HG02884 (cell line): Measurements from ENCODE around the gene ADCK1.
"Not testable (repeated sequence)": the region's sequence is repeated elsewhere in the genome, so short reads cannot be mapped to it uniquely, and the experiment has no call there.

Experiments used
- ATAC-seq: cut with Tn5 transposase; IDR thresholded peaks from one replicate; pipeline ENCODE4 v1.9.1; 2021; ENCODE audit warnings: mild to moderate bottlenecking, moderate library complexity; ENCODE audit not compliant: unreplicated experiment

Gene ADCK1

DNA sequence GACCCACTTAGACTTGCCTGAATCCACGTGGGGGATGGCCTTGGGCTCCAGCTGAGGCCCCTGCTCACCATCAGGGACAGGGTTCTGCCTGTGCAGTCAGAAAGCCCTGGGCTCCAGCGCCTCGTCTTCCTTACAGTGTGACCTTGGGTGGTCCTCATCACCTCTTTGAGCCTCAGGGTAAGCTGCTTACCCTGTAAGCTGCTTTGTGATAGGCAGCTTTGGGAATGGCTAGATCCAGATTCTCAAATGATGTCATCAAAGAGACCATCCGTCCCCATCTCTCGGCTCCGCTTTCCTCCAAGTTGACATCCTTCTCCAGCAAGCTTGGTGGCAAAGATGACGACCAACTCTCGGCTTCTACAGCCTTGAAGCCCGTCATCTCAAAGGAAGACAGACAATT is 127.0 kb downstream of the ADCK1 start:
- ATAC-seq = no peak

DNA sequence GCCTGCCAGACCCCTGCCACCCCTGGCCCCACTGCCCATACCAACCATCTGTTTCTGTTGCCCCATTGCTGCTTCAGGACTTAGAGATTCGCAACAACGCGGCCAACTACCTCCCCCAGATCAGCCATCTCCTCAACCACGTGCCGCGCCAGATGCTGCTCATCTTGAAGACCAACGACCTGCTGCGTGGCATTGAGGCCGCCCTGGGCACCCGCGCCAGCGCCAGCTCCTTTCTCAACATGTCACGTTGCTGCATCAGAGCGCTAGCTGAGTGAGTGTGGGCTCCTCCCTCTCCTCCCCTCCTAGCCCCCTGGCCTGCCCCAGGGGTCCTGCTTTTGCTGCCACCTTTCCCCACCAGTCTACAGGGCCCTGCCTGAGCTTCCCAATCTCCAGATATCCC is 131.5 kb downstream of the ADCK1 start:
- no peak for ATAC-seq

DNA sequence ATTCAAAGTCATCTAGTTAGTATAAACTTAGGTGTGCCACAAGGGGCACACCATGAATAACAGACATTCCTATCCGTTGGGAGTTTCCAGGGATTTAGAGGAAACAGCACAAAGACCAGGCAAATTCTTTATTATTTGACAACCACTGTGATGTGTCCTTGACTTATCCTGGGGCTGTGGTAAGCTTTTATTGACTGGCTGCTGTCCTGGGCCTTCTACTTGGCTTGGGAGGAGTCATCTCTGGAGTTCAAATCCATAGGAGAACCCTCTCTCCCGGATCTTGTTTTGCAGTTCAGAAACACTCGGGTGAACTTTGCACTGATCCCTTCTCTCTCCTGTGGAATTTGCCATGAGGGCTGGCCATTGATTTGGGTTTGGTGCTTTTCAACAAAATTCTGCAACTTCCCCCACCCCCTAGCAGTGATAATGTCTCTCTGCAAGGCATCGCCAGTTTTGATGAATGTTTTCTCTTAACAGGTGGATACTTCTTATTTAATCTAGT is 136.3 kb downstream of the ADCK1 start:
- ATAC-seq = no peak

DNA sequence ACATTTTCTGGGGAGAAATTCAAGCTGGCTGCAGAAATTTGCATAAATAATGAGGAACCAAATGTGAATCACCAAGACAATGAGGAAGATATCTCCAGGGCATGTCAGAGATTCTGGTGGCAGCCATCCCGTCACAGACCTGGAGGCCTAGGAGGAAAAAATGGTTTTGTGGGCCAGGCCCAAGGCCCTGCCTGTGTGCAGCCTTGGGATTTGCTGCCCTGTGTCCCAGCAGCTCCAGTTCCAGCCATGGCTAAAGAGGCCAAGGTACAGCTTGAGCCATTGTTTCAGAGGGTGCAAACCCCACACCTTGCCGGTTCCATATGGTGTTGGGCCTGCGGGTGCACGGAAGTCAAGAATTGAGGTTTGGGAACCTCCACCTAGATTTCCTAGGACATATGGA is 147.5 kb downstream of the ADCK1 start:
- ATAC-seq = no peak

DNA sequence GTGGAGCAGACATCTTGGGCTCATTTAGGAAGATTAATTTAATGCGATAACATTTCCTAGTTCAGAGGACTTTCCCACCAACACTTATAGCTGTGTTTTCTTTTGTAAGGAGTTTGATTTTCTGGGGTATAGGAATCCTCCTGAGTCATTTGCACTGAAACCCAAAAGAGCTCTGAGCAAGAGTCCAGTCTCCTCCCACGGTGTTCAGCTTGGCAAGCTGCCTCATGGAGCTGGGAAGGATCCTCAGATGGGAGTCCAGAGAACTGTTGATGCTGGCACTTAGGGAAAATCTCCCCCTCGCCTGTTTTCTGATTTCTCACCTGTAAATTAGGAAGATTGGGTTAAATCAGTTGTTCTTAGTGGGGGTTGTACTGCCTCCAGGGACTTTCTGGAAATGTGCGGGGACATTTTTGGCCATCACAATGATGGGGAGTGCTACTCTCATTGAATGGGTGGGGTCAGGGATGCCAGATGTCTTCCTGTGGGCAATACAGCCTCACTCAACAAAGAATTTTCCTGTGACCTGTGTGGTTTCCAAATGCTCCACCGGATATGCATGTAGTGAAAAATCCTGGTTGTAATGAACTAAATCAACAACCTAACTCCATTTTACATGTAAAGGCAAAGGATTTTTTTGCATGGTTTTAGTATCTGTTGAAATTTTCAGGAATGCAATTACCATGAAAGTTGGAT is 150.6 kb downstream of the ADCK1 start:
- no peak for ATAC-seq

DNA sequence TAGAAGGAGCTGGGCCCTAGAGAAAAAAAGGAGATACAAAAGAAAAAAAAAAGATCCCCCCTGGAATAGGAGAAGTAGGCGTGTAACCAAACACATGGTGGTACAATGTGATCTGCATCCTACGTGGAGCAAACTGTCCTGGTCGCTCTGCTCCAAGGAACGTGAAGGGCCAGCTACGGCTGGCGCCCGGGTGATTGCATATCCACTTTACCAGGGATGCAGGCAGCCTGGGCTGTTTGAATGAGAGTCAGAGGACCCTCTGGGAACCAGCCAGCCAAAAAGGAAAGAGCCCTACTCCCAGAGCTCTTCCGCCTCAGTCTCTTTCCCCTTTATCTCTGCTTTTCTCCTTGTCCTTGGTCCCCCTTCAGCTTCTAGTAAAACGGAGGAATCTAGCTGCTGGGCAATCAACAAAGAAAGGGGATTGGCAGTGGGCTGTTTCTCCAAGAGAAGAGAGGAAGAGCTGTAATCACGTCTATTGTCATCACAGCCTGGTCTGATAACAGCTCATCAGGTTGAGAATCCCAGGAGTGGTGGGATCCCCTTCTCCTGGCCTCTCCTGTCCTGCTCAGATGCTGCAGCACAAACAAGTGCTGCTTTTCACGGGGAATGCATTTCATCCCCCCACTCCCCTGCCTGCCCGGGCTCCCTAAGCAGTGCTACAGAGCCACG is 156.0 kb downstream of the ADCK1 start:
- ATAC-seq = no peak

DNA sequence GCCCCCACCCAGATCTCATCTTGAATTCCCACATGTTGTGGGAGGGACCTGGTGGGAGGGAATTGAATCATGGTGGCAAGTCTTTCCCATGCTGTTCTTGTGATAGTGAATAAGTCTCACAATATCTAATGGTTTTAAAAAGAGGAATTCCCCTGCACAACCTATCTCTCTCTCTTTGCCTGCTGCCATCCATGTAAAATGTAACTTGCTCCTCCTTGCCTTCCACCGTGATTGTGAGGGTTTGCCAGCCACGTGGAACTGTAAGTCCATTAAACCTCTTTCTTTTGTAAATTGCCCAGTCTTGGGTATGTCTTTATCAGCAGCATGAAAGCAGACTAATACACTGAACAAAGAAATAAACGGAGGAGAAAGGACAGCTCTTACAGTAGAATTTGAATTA is 159.8 kb downstream of the ADCK1 start:
- ATAC-seq = not testable (repeated sequence)

DNA sequence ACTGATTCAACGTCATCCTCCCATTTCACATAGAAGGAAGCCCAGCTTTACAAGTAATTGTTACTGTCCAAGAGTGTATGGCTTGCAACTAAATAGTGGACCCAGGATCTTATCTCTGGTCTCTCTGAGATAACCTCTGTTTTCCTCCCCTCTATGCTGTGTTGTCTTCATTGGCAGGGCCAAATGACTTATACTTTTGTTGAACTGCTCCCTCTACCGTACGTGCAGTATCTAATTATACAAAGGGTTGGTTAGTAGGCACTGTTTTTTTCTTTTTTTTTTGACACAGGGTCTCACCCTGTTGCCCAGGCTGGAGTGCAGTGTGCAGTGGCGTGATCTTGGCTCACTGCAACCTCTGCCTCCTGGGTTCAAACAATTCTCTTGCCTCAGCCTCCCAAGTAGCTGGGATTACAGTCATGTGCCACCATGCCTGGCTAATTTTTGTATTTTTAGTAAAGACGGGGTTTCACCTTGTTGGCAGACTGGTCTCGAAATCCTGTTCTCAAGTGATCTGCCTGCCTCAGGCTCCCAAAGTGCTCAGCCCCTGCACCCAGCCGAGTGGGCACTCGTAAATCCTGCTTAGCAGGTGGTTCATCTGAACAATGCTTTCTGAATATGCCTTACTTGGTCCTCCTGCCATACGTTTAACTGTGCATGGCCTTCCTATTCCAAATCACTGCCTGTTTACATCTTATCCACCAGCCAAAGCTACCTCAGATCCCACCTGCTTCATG is 162.1 kb downstream of the ADCK1 start:
- no peak for ATAC-seq

DNA sequence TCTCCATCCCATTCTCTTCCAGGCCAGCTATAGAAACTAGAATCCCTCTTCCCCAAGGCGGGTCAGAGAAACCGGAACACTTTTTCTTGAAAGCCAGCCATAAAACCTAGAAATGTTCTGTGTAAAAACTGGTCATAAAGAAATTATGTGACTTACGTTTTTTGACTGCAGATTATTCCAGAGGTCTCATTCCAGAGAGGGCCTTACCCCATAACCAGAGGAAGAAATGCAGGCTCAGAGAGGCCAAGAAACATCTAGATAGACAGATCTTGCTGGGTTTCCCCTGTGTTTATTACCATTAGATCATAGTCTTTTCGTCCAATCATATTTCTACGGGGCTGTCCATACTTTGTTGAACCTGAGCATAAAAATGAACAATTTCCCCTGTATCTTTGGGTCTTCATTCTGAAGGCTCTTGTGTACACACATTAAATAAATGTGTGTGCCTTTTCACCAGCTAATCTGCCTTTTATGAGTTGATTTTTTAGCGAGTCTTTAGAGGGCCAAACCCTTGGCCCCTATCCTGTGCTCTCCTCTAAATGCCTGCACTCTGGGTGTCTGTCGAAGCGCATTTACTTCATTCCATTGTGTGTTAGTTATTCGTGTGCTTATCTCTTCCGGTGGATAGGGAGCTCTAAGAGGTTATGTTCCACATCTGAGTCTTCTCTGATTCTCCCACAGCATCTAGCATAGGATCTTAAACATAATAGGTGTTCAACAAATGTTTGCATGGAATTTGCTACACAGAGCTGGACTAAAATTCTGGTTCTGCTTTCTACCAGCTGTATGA is 163.0 kb downstream of the ADCK1 start:
- ATAC-seq = no peak

DNA sequence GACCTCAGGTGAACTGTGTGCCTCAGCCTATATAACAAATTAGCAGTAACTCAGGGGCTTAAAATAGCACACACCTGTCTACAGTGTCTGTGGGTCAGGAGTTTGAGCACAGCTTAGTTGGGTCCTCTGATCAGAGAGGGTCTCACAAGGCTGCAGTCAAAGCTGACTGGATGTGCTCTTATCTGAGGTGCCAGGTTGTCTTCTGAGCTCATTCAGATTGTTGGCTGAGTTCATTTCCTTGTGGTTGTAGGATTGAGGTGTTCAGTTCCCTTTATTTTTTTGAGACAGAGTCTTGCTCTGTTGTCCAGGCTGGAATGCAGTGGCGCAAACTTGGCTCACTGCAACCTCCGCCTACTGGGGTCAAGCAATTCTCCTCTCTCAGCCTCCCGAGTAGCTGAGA is 164.7 kb downstream of the ADCK1 start:
- ATAC-seq = no peak

DNA sequence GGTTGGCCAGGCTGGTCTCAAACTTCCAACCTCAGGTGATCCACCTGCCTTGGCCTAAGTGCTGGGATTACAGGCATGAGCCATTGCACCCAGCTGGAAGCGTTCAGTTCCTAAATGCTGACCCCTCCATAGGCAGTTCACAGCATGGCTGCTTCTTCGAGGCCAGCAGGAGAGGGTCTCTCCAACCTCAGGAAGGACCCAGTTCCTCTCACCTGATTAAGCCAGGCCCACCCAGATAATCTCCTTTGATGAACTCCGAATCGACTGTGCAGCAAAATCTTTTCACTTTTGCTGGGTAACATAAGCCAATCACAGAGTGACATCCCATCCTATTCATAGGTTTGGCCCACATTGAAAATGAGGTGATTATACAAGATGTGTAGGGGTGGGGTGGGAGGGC is 165.1 kb downstream of the ADCK1 start:
- no peak for ATAC-seq

DNA sequence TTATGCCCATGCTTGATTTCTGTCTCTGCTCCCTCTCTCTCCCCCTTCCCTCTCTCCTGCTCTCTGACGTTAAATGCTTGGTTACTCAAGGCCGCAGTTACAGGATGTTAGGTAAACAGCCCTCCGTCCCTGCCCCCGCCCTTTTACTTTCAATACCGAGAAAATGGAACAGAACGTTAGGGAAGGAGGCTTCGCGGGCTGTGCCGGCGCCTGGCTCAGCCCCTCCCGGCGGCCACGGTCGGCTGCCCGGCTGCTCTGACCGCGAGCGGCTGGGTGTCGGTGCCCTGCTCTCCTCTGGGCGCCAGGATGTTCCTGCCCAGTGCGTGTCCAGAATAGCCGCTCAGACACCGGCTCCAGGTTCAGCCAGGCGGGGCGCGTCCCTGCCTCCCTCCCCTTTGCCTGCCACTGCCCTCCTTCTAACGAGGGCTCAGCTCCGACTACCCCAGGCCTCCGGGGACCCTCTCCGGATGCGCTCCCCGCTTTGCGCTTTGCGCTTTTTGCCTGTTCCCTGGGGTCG is 166.1 kb downstream of the ADCK1 start:
- peak; percentile 75 for ATAC-seq

DNA sequence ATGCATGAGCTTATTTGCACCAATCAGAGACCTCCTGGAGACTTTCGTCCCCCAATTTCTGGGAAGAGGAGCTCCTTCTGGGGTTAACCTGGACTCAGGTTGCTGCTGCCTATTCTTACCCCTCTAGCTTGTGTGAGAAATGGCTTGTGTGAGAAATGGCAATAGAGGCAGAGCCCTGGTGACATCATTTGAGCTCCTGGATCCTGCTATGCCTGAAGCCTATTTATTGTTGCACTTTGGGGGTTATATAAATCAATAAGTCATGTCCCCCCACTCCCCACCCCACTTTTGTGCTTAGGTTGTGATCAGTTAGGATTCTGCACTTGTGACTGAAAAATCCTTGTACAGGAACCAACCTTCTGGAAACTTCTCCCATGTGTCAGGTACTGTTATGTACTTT is 167.2 kb downstream of the ADCK1 start:
- no peak for ATAC-seq

DNA sequence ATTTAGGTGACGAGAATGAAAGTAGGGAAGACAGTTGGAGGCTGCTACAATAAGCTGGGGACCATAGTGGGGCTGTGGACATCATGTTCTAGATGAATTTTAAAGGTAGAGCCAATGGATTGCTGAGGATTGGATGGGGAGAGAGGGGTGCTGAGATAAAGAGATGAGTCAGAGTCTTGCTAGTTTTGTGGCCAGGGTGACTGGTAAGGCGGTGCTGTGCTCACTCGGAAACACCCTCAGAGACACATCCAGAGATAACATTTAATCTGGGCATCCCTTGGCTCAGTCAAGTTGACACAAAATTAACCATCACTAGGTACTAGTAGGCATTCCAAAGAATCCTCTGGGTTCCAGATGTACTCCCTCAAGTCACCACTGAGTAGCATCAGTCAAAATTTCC is 170.7 kb downstream of the ADCK1 start:
- no peak for ATAC-seq

DNA sequence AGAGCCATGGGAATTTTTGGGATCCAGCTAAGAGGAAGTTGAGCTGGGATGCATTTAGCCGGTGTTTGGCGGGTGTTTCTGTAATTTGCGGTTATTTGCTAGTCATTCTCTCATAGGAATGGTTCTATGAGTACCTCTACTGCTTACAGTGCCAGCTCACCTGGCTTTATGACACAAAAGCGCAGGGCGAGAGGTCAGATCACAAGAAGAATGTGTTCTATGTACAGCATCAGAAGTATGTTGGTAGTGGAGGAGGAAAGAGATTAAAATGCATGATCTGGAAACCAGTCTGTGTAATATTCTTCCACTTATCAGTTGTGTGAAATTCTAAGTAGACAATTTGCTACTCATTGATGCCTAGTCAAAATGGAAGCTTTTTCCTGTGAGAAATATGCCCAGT is 173.3 kb downstream of the ADCK1 start:
- no peak for ATAC-seq

DNA sequence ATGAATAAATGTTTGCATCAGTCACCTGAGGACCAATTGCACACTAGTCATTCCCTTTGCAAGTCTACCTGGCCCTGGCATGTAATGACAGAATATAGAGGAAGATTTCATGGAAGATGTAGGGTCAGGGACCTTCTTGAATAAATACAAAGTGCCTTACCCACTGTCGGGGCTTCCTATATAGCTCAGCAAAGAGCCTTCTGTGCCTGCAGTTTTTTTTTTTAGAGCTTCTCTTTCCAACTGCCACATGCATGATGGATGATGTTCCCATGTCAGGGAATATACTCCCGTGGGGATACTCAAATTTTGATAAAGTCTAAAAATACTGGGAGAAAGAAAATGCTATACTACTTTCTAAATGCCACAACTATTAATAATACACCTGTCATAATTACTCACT is 176.7 kb downstream of the ADCK1 start:
- no peak for ATAC-seq

DNA sequence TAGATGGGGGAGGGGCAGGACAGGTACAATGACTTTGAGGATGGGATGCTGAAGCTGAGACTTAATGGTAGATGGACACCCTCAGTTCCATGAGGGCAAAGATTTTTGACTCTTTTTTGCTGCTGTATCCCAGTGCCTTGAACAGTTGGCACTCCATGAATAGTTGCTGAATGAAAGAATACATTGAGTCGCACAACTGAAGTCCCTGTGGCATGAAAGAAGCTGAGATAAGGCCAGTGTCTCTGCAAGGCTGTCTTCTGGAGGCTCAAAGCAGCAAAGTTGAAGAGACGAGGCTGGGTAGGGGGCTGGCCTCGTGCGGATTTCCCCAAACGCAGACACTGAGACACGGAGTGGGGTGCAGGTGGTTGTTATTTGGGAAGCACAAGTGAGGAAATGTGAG is 179.3 kb downstream of the ADCK1 start:
- ATAC-seq = no peak

DNA sequence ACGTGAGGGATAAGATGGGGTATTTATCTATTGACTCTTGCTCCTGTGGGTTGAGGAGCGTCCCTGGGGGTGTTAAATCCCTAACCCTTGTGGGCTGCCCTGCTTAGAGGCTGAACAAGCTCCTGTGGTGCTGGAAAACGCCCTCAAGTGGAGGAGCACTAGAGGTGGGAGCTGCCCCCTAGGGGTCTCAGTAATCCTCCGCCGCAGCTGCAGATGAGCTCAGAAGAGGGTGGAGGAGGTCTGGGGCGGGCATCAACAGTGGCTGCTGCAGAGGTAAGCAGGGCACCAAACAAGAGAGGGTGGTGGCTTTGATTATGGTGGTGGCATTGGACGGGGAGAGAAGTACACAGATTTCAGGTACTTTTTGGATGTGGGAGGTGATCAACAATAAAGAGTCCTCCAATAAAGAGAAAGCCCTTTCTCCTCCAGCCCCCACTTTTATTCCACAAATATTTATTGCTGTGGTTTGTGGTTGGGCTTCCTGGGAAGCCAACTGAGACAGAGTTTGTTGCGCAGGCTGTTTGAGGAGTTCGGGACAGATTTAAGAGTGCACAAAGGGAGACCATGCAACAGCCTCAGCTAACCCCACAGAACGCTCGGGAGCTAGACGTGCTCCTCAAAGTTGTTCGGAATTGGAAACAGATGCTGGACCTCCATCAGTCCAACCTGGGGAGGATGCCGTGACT is 179.9 kb downstream of the ADCK1 start:
- ATAC-seq = no peak

DNA sequence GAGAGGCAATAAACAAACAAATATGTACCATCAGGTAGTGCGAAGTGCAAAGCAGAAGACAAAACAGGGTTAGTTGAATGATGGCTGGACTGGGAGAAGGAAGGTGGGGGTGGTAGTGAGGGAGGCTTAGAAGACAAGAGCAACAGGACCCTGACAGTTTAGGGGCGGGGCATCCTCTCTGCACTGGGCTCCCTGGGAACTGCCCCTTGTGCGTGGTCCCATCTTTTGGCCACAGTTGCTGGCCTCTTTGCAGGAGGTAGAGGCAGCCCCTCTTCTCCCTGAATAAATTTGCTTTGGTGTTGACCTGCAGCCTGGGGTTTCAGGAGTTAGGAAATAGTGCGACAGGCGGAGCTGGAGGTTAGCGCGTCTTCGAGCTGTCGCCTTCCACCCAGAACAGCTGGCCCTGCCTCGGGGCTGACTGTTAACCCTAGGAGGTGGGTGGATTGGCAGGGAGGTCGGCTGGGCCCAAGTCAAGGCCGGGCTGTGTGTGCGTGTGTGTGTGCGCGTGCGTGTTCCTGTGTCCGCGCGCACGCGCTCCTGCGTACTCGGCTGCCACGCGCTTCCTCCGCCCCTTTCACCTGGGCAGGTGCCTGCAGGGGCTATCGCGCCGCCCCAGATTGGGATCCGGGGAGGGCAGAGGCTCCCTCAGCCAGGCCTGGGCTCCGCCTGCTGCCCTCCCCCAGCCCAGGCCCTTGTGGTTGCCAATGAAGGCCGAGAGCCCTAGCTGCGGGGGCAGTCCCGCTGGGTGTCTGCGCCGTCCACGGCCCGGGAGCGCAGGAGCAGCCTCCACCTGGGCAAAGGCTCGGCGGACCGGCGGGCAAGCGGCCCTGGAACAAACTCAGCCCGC is 180.8 kb downstream of the ADCK1 start:
- ATAC-seq = no peak
